Neural cell (in vitro differentiated cells): Measurements from ENCODE around the gene MSANTD4. TPM values are rescaled to one million over a fixed set of nuclear protein-coding genes. Genes with fewer than 3 reads are reported as not detected.

Source experiments
- H2AFZ ChIP-seq: fragments of 200-600, 300-800 bp; sonication (generic), shearing (Covaris generic); 2 replicates; pipeline ENCODE4 v1.6.0; 2014; ENCODE audit warnings: low read depth, mild to moderate bottlenecking, antibody characterized with exemption, low read length, moderate library complexity
- H3F3A ChIP-seq: fragments of 200-600 bp; shearing (Covaris generic); 2 replicates; pipeline ENCODE4 v1.6.1; 2016; ENCODE audit warnings: mild to moderate bottlenecking, moderate library complexity, mixed read lengths, antibody characterized with exemption, low read length; ENCODE audit not compliant: insufficient read depth, poor library complexity, severe bottlenecking
- H3K27ac ChIP-seq: fragments of 200-600, 300-800 bp; sonication (generic), shearing (Covaris generic); 2 replicates; pipeline ENCODE4 v1.5.1; 2014; ENCODE audit warnings: mild to moderate bottlenecking, low read length, moderate library complexity
- H3K27me3 ChIP-seq: fragments of 300-800, 200-600 bp; sonication (generic), shearing (Covaris generic); 2 replicates; pipeline ENCODE4 v1.6.0; 2014; ENCODE audit warnings: mild to moderate bottlenecking, low read depth, low read length, moderate library complexity; ENCODE audit not compliant: insufficient read depth
- H3K36me3 ChIP-seq: fragments of 300-800, 200-600 bp; sonication (generic), shearing (Covaris generic); 2 replicates; pipeline ENCODE4 v1.5.1; 2014; ENCODE audit warnings: mild to moderate bottlenecking, antibody characterized with exemption, low read length, moderate library complexity; ENCODE audit not compliant: insufficient read depth
- H3K4me2 ChIP-seq: fragments of 300-800, 200-600 bp; sonication (generic), shearing (Covaris generic); 2 replicates; pipeline ENCODE4 v1.6.0; 2014; ENCODE audit warnings: mild to moderate bottlenecking, low read length
- H3K4me3 ChIP-seq: fragments of 300-800, 200-600 bp; sonication (generic), shearing (Covaris generic); 2 replicates; pipeline ENCODE4 v1.5.1; 2014; ENCODE audit warnings: mild to moderate bottlenecking, low read length, moderate library complexity
- H3K79me2 ChIP-seq: fragments of 200-600 bp; shearing (Covaris generic); replicated peaks from 2 replicates; pipeline ENCODE4 v1.6.0; 2014; ENCODE audit warnings: mild to moderate bottlenecking, low read length, moderate library complexity; ENCODE audit not compliant: insufficient read depth
- H3K9ac ChIP-seq: fragments of 300-800, 200-600 bp; sonication (generic), shearing (Covaris generic); 2 replicates; pipeline ENCODE4 v1.6.1; 2016; ENCODE audit warnings: mild to moderate bottlenecking, low read length, mixed read lengths
- H3K9me2 ChIP-seq: fragments of 200-600 bp; shearing (Covaris generic); 2 replicates; pipeline ENCODE4 v1.6.1; 2016; ENCODE audit warnings: mild to moderate bottlenecking, low read length, mixed read lengths; ENCODE audit not compliant: insufficient read depth
- H3K9me3 ChIP-seq: fragments of 200-600, 300-800 bp; sonication (generic), shearing (Covaris generic); 2 replicates; pipeline ENCODE4 v1.6.1; 2016; ENCODE audit warnings: mild to moderate bottlenecking, mixed run types, low read length, moderate library complexity, mixed read lengths
- H4K20me1 ChIP-seq: fragments of 200-600 bp; shearing (Covaris generic); 2 replicates; pipeline ENCODE4 v1.6.1; 2016; ENCODE audit warnings: mild to moderate bottlenecking, mixed run types; ENCODE audit not compliant: insufficient read depth
- CTCF ChIP-seq: fragments of 450-650 bp; IDR thresholded peaks from 2 replicates; pipeline ENCODE4 v1.5.1; 2014; ENCODE audit warnings: antibody characterized with exemption, mild to moderate bottlenecking, moderate library complexity; ENCODE audit not compliant: poor library complexity, severe bottlenecking
- EP300 ChIP-seq: fragments of 450-650 bp; conservative IDR thresholded peaks from 2 replicates; pipeline ENCODE4 v1.6.1; 2014; ENCODE audit warnings: antibody characterized with exemption, mild to moderate bottlenecking, moderate library complexity; ENCODE audit not compliant: poor library complexity, severe bottlenecking
- EZH2 ChIP-seq: fragments of 200-600, 300-800 bp; shearing (Covaris generic), sonication (generic); IDR thresholded peaks from 2 replicates; pipeline ENCODE4 v1.6.1; 2014; ENCODE audit warnings: antibody characterized with exemption, low read length, borderline replicate concordance, mild to moderate bottlenecking; ENCODE audit not compliant: insufficient read depth, poor library complexity, severe bottlenecking
- MXI1 ChIP-seq: fragments of 450-650 bp; conservative IDR thresholded peaks from 2 replicates; pipeline ENCODE4 v1.6.1; 2014; ENCODE audit warnings: antibody characterized with exemption, mild to moderate bottlenecking; ENCODE audit not compliant: poor library complexity, severe bottlenecking
- POLR2AphosphoS5 ChIP-seq: IDR thresholded peaks from 2 replicates; pipeline ENCODE4 v1.6.1; 2012
- RAD21 ChIP-seq: fragments of 450-650 bp; conservative IDR thresholded peaks from 2 replicates; pipeline ENCODE4 v1.6.1; 2014; ENCODE audit warnings: antibody characterized with exemption, mild to moderate bottlenecking, moderate library complexity
- REST ChIP-seq: IDR thresholded peaks from 2 replicates; pipeline ENCODE4 v1.6.1; 2012; ENCODE audit warnings: borderline replicate concordance
- SMC3 ChIP-seq: fragments of 450-650 bp; conservative IDR thresholded peaks from 2 replicates; pipeline ENCODE4 v1.6.1; 2014; ENCODE audit warnings: antibody characterized with exemption, mild to moderate bottlenecking, moderate library complexity; ENCODE audit not compliant: poor library complexity
- TAF1 ChIP-seq: IDR thresholded peaks from 2 replicates; pipeline ENCODE4 v1.6.1; 2012; ENCODE audit warnings: low read depth
- polyA plus RNA-seq: library from polyadenylated mRNA; depleted of rRNA; stranded (reverse); fragments of >200 nt; gene quantifications from 2 replicates; pipeline ENCODE4 v1.2.3, GENCODE V29; 2014

MSANTD4 gene
- polyA plus RNA-seq, 1 donor from 2014 or later = 48.4 TPM

GRCh38 chr11:105979997-105980703, 41.9 kb downstream of the MSANTD4 start:
- no peaks in the 10 kb centered on the region for H3F3A ChIP-seq
- H3K27ac ChIP-seq = no peak overlapping the region
- H3K27me3 ChIP-seq = no peaks in the 10 kb centered on the region
- no peak for TF ChIP-seq POLR2AphosphoS5
- TF ChIP-seq SMC3 = no peak
- no peak for TF ChIP-seq CTCF
- TF ChIP-seq EP300 = no peak
- no peak for TF ChIP-seq RAD21
- TF ChIP-seq MXI1 = no peak
- TF ChIP-seq REST = no peak
- TF ChIP-seq EZH2 = no peak
- no peak for TF ChIP-seq TAF1
- H4K20me1 ChIP-seq = no peaks in the 10 kb centered on the region
- H3K4me2 ChIP-seq = no peak overlapping the region
- no peaks in the 10 kb centered on the region for H3K36me3 ChIP-seq
- H3K4me3 ChIP-seq = no peak overlapping the region
- H2AFZ ChIP-seq = no peak overlapping the region
- no peaks in the 10 kb centered on the region for H3K9me2 ChIP-seq
- no peak overlapping the region for H3K9ac ChIP-seq
- no peaks in the 10 kb centered on the region for H3K9me3 ChIP-seq
- no peaks in the 10 kb centered on the region for H3K79me2 ChIP-seq

GRCh38 chr11:105975128-105975527, 46.9 kb downstream of the MSANTD4 start:
- H3K79me2 ChIP-seq = no peaks in the 10 kb centered on the region
- H3K9me3 ChIP-seq = no peaks in the 10 kb centered on the region
- H3K27ac ChIP-seq = no peak overlapping the region
- no peak overlapping the region for H3K9ac ChIP-seq
- TF ChIP-seq EZH2 (no peak), RAD21 (no peak), TAF1 (no peak), MXI1 (no peak), POLR2AphosphoS5 (no peak), EP300 (no peak), CTCF (no peak), REST (no peak), SMC3 (no peak)
- H3K9me2 ChIP-seq = no peaks in the 10 kb centered on the region
- no peaks in the 10 kb centered on the region for H3K27me3 ChIP-seq
- no peaks in the 10 kb centered on the region for H3K36me3 ChIP-seq
- H3F3A ChIP-seq = no peaks in the 10 kb centered on the region
- no peak overlapping the region for H3K4me2 ChIP-seq
- no peak overlapping the region for H3K4me3 ChIP-seq
- H4K20me1 ChIP-seq = no peaks in the 10 kb centered on the region
- no peak overlapping the region for H2AFZ ChIP-seq
